ENCODE data around the gene RREB1. TPM values are rescaled to one million over a fixed set of nuclear protein-coding genes. Genes with fewer than 3 reads are reported as not detected.

Gene RREB1
- total and polyA plus RNA-seq, 12 donors = 3.0 to 47.1 (median 36.1) TPM

DNA sequence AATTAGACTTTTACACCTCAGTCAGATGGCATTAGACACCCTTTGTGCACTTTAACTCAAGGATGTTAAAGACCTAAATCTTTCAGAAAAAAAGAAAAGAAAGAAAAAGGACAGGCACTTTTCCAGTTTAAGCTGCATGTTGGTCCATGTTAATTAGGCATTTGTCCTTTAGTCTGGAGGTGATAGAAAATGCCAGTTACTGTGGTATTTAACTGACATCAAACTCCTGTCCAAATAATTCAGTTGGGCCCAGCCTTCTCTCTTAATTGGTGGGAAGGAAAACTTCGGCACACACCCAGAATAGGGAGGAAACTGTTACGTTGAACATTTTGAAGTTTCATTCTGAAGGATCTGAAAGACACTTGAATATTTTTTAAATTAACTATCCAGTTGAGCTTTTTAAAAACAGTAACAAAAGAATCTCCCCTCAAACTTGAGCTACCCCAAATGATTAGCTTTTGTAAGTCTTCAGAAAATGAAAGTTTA lies 30.3 kb downstream of the RREB1 start:
- Histone ChIP-seq H3K9me3 (no peaks in the 10 kb centered on the region), H3K27ac (peak overlapping the region; percentile 16 to 99 (median 66)), H3K36me3 (peaks cover 0 to 5% (median 0%) of the 10 kb centered on the region in 9 donors), H3K4me1 (peaks cover 13 to 80% (median 59%) of the 10 kb centered on the region in 9 donors), H3K27me3 (no peaks in the 10 kb centered on the region), H3K4me3 (peak overlapping the region in 5 of 10 donors; percentile 6 to 21 (median 18))
- no peak for ATAC-seq
- DNase-seq = no peak
- 35 to 36% methylated on average over 2 of the region's 2 CpGs for WGBS, 2 donors
- intact Hi-C loops (cut with DNase I) = no loop called here
- TF ChIP-seq, protein P1, sequence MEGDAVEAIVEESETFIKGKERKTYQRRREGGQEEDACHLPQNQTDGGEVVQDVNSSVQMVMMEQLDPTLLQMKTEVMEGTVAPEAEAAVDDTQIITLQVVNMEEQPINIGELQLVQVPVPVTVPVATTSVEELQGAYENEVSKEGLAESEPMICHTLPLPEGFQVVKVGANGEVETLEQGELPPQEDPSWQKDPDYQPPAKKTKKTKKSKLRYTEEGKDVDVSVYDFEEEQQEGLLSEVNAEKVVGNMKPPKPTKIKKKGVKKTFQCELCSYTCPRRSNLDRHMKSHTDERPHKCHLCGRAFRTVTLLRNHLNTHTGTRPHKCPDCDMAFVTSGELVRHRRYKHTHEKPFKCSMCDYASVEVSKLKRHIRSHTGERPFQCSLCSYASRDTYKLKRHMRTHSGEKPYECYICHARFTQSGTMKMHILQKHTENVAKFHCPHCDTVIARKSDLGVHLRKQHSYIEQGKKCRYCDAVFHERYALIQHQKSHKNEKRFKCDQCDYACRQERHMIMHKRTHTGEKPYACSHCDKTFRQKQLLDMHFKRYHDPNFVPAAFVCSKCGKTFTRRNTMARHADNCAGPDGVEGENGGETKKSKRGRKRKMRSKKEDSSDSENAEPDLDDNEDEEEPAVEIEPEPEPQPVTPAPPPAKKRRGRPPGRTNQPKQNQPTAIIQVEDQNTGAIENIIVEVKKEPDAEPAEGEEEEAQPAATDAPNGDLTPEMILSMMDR (IDR thresholded peaks at IDR 0.05) = no peak

DNA sequence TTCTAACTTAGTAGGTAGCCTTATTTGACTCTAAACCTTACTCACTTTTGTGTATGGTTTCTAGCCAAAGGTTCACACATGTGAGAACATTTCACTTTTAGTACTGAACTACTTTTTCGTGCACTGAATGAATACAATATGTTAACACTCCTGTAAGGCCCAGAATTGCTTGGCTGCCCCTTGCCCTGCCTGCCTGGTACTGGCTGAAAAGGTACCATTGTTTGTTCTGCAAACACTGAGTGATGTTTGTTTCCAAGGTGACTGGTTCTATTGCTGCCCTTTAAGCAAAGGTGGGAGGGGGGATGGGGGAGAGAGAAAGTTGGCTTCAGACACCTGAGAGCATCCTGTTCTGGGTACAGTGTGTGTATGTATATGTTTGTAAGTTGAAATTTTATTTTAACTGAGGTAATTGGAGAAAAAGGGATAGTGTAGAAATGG lies 31.2 kb downstream of the RREB1 start:
- TF ChIP-seq, protein P1 (IDR thresholded peaks at IDR 0.05) = no peak
- H3K4me3 ChIP-seq = no peak overlapping the region
- intact Hi-C loops (cut with DNase I) = no loop called here
- no peaks in the 10 kb centered on the region for H3K9me3 ChIP-seq
- peak overlapping the region; percentile 16 to 99 (median 66) for H3K27ac ChIP-seq
- no peaks in the 10 kb centered on the region for H3K36me3 ChIP-seq
- peaks cover 13 to 89% (median 67%) of the 10 kb centered on the region in 9 donors for H3K4me1 ChIP-seq
- WGBS, 2 donors = 55 to 56% methylated on average over 1 of the region's 1 CpG
- peak in 2 of 8 donors; percentile 27 to 60 for ATAC-seq
- H3K27me3 ChIP-seq = no peaks in the 10 kb centered on the region
- no peak for DNase-seq

DNA sequence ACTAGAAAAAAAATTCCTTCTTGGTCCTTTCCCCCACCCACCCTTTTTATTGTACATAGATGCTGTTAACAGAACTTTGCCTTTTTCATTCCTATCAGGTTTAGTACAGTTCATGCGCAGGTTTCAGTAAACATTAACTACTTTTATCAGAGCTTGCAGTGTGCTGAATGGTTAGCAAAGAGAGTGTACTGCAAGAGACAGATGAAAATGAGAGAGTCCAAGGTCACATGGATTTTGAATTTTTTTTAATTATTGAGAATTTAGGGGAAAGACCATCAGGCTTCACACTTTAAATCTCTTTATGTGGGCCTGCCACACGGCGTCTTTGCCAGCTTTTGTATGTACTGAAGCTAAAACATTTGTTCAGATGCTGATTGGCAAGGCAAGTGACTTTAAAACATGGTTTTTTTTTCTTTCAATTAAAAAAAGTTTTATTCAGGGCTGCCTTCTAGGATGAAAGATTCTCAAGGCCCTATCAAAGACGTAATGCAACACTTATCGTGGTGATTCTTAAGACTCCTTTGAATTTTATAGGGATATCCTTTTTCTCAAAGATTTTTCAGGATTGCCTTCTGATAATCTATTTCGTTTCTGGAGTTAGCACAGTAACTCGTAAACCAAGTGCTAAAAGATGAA lies 32.2 kb downstream of the RREB1 start:
- H3K4me3 ChIP-seq = peak overlapping the region in 6 of 10 donors; percentile 64 to 82 (median 78)
- H3K27ac ChIP-seq = peak overlapping the region in 9 of 10 donors; percentile 91 to 99 (median 95)
- no peaks in the 10 kb centered on the region for H3K36me3 ChIP-seq
- intact Hi-C loops (cut with DNase I) = loop anchor here in 5 of 10 donors (2.0 to 5.0 kb wide), 2 partner anchors 31 to 33 kb away; partner anchors contain the start of gene RREB1 (in 4 of the 5)
- DNase-seq = no peak
- TF ChIP-seq, protein P1 (IDR thresholded peaks at IDR 0.05) = no peak
- no peak for ATAC-seq
- H3K27me3 ChIP-seq = no peaks in the 10 kb centered on the region
- H3K9me3 ChIP-seq = no peaks in the 10 kb centered on the region
- peaks cover 13 to 94% (median 77%) of the 10 kb centered on the region in 9 donors for H3K4me1 ChIP-seq
- WGBS, 2 donors = 69 to 84% methylated on average over 7 of the region's 7 CpGs

DNA sequence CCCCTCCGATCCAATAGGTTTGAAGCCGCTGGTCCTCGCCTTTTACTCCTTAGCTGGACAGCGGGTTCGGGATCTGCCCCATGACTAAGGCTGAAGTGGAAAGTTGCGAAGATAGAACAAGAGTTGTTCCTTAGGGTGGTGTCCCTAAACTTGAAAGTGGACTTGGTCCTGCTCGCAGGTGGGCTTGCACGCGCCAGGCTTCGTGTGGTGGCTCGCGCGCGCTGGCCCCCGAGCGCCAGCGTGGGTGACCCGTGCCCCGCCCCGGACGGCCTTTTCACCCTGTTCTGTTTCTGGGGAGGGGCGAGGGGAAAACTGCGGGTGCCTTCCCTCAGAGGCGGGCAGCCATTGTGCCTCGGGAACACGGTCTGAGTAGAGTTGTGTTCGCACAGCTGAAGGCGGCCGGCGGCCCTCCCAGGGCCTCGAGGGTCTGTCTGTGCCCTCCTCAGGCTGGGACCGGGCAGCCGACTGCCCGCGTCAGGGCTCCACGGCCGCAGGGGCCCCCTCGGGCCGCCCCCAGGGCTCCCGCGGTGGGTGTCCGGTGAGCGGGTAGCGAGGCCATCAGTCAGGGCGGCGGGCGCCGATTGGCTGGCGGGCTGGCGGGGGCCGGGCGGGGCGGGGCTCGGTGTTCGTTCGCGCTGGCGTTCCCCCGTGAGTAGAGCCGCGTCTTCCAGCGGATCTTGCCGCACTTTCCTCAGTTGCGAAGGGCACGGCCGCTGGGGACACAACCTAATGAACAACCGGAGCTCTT lies 33.0 kb downstream of the RREB1 start:
- H3K27ac ChIP-seq = peak overlapping the region; percentile 91 to 99 (median 96)
- peak; percentile 89 to 92 for DNase-seq
- intact Hi-C loops (cut with DNase I) = loop anchor here in 5 of 10 donors (2.0 to 5.0 kb wide), 2 partner anchors 32 to 34 kb away; partner anchors contain the start of gene RREB1 (in 4 of the 5)
- peaks cover 13 to 94% (median 86%) of the 10 kb centered on the region in 9 donors for H3K4me1 ChIP-seq
- peak; percentile 94 to 97 (median 96) for ATAC-seq
- H3K4me3 ChIP-seq = peak overlapping the region; percentile 56 to 82 (median 75)
- H3K36me3 ChIP-seq = no peaks in the 10 kb centered on the region
- 3% methylated on average over 67 of the region's 67 CpGs for WGBS, 2 donors
- TF ChIP-seq, protein P1 (IDR thresholded peaks at IDR 0.05) = no peak
- no peaks in the 10 kb centered on the region for H3K9me3 ChIP-seq
- no peaks in the 10 kb centered on the region for H3K27me3 ChIP-seq

Measured in heart right ventricle (tissue), 16 donors.